Activated naive CD8-positive, alpha-beta T cell treated with anti-CD3 and anti-CD28 coated beads, Interleukin-2, amount 50 U/mL, for 16 hours (primary cell): ENCODE measurements around the gene GNAO1.

Experiments
- DNase-seq: peaks from one replicate; pipeline ENCODE4 v3.0.0-alpha.2; 2020; ENCODE audit warnings: low read depth, low spot score

Gene GNAO1

GRCh38 chr16:56332464-56333079, 141.3 kb downstream of the GNAO1 start:
- no peak for DNase-seq

- DNase-seq = no peak
These were observed 143.5 kb downstream of the GNAO1 start for GRCh38 chr16:56334761-56335160.

GRCh38 chr16:56336071-56336688, 144.9 kb downstream of the GNAO1 start:
- DNase-seq = no peak

- DNase-seq = no peak
These were observed 145.4 kb downstream of the GNAO1 start for GRCh38 chr16:56336711-56337110.

GRCh38 chr16:56337131-56337857, 146.0 kb downstream of the GNAO1 start:
- no peak for DNase-seq

- DNase-seq = no peak
These were observed 146.6 kb downstream of the GNAO1 start for GRCh38 chr16:56337858-56338325.

- DNase-seq = no peak
These were observed 147.5 kb downstream of the GNAO1 start for GRCh38 chr16:56338566-56339318.

- DNase-seq = no peak
These were observed 148.3 kb downstream of the GNAO1 start for GRCh38 chr16:56339431-56340195.

- DNase-seq = no peak
These were observed 149.1 kb downstream of the GNAO1 start for GRCh38 chr16:56340416-56340815.

GRCh38 chr16:56340864-56341365, 149.6 kb downstream of the GNAO1 start:
- DNase-seq = no peak

- no peak for DNase-seq
These were observed 150.5 kb downstream of the GNAO1 start for GRCh38 chr16:56341656-56342399.

GRCh38 chr16:56343661-56344517, 152.6 kb downstream of the GNAO1 start:
- no peak for DNase-seq

- no peak for DNase-seq
These were observed 153.5 kb downstream of the GNAO1 start for GRCh38 chr16:56344518-56345405.

GRCh38 chr16:56345406-56346050, 154.2 kb downstream of the GNAO1 start:
- no peak for DNase-seq

GRCh38 chr16:56346131-56346890, 155.0 kb downstream of the GNAO1 start:
- no peak for DNase-seq

GRCh38 chr16:56347166-56347565, 155.9 kb downstream of the GNAO1 start:
- DNase-seq = no peak

- DNase-seq = no peak
These were observed 156.4 kb downstream of the GNAO1 start for GRCh38 chr16:56347670-56348069.
